Fibroblast of skin of right quadriceps (primary cell): ENCODE measurements around the gene ARMC9.
"Not testable (repeated sequence)": the region's sequence is repeated elsewhere in the genome, so short reads cannot be mapped to it uniquely, and the experiment has no call there.

ENCODE experiments used
- DNase-seq: peaks from one replicate; pipeline ENCODE4 v3.0.0-alpha.2; 2013

Gene ARMC9

GRCh38 chr2:231390667-231391066 is 192.2 kb downstream of the ARMC9 start:
- no peak for DNase-seq

GRCh38 chr2:231391981-231392380 is 193.6 kb downstream of the ARMC9 start:
- no peak for DNase-seq

GRCh38 chr2:231392431-231393148 is 194.2 kb downstream of the ARMC9 start:
- no peak for DNase-seq

GRCh38 chr2:231393149-231394131 is 195.0 kb downstream of the ARMC9 start:
- DNase-seq = no peak

- no peak for DNase-seq
Observed at GRCh38 chr2:231394211-231395141, 196.0 kb downstream of the ARMC9 start.

GRCh38 chr2:231395188-231396057 is 197.0 kb downstream of the ARMC9 start, which contains the start of gene B3GNT7:
Gene B3GNT7, plus strand, starts transcription at chr2:231395710. Its CDS starts 94 bp downstream, at chr2:231395804.
- no peak for DNase-seq

GRCh38 chr2:231396058-231396821 is 197.8 kb downstream of the ARMC9 start:
- no peak for DNase-seq

- DNase-seq = no peak
Observed at GRCh38 chr2:231397011-231397927, 198.8 kb downstream of the ARMC9 start.

GRCh38 chr2:231397928-231398294 is 199.5 kb downstream of the ARMC9 start:
- no peak for DNase-seq

GRCh38 chr2:231398585-231398984 is 200.2 kb downstream of the ARMC9 start:
- DNase-seq = no peak

GRCh38 chr2:231399046-231399852 is 200.8 kb downstream of the ARMC9 start:
- no peak for DNase-seq

- no peak for DNase-seq
Observed at GRCh38 chr2:231399853-231400680, 201.6 kb downstream of the ARMC9 start.

GRCh38 chr2:231400681-231401080 is 202.2 kb downstream of the ARMC9 start:
- DNase-seq = not testable (repeated sequence)

- DNase-seq = not testable (repeated sequence)
Observed at GRCh38 chr2:231401101-231401500, 202.7 kb downstream of the ARMC9 start.

- not testable (repeated sequence) for DNase-seq
Observed at GRCh38 chr2:231403421-231404182, 205.2 kb downstream of the ARMC9 start.

- DNase-seq = not testable (repeated sequence)
Observed at GRCh38 chr2:231404183-231404578, 205.8 kb downstream of the ARMC9 start.
